GM23338 (cell line): ENCODE data around the gene KCNE1. TPM values are rescaled to one million over a fixed set of nuclear protein-coding genes. Genes with fewer than 3 reads are reported as not detected.

ENCODE experiments used
- ATAC-seq: fragments of 200-7000 bp; cut with Tn5 transposase; 3 replicates; pipeline ENCODE4 v1.9.1; 2020
- DNase-seq: peaks from one replicate; pipeline ENCODE4 v3.0.0-alpha.2; 2015; ENCODE audit warnings: low spot score
- H2AFZ ChIP-seq: fragments of 200-600 bp; sonication (generic); 2 replicates; pipeline ENCODE4 v1.8.0; 2016; ENCODE audit warnings: antibody characterized with exemption, mild to moderate bottlenecking, moderate library complexity
- H3F3A ChIP-seq: fragments of 200-600 bp; sonication (generic); replicated peaks from 2 replicates; pipeline ENCODE4 v1.8.0; 2017; ENCODE audit warnings: antibody characterized with exemption, mixed run types, low read depth
- H3K27ac ChIP-seq: fragments of 200-600 bp; sonication (generic); 2 replicates; pipeline ENCODE4 v1.6.1; 2016; ENCODE audit warnings: low read depth
- H3K27me3 ChIP-seq: fragments of 200-600 bp; sonication (generic); 2 replicates; pipeline ENCODE4 v1.8.0; 2016; ENCODE audit warnings: mild to moderate bottlenecking, mixed run types, moderate library complexity; ENCODE audit not compliant: insufficient read depth
- H3K36me3 ChIP-seq: fragments of 200-600 bp; sonication (generic); 2 replicates; pipeline ENCODE4 v1.8.0; 2016; ENCODE audit warnings: mild to moderate bottlenecking; ENCODE audit not compliant: insufficient read depth
- H3K4me1 ChIP-seq: fragments of 200-600 bp; sonication (generic); 2 replicates; pipeline ENCODE4 v1.8.0; 2016; ENCODE audit warnings: mild to moderate bottlenecking, moderate library complexity; ENCODE audit not compliant: insufficient read depth
- H3K4me2 ChIP-seq: fragments of 200-600 bp; sonication (generic); 2 replicates; pipeline ENCODE4 v1.7.1; 2017; ENCODE audit warnings: mixed run types
- H3K4me3 ChIP-seq: fragments of 200-600 bp; sonication (generic); 2 replicates; pipeline ENCODE4 v1.6.1; 2016; ENCODE audit warnings: mixed run types
- H3K79me2 ChIP-seq: fragments of 200-600 bp; sonication (generic); replicated peaks from 2 replicates; pipeline ENCODE4 v1.8.0; 2017; ENCODE audit warnings: mild to moderate bottlenecking; ENCODE audit not compliant: insufficient read depth
- H3K9me2 ChIP-seq: fragments of 200-600 bp; sonication (generic); 2 replicates; pipeline ENCODE4 v1.8.0; 2017; ENCODE audit not compliant: insufficient read depth
- H4K20me1 ChIP-seq: fragments of 200-600 bp; sonication (generic); replicated peaks from 2 replicates; pipeline ENCODE4 v1.8.0; 2017; ENCODE audit warnings: mild to moderate bottlenecking; ENCODE audit not compliant: insufficient read depth
- H3K27ac Mint-ChIP-seq: 2 replicates; pipeline ENCODE4 v1.8.0; 2020; ENCODE audit warnings: inconsistent platforms, mild to moderate bottlenecking, moderate library complexity, mixed read lengths
- H3K27me3 Mint-ChIP-seq: 3 replicates; pipeline ENCODE4 v1.8.0; 2022; ENCODE audit warnings: low read depth, mild to moderate bottlenecking, moderate library complexity, mixed read lengths, inconsistent platforms; ENCODE audit not compliant: insufficient read depth, poor library complexity
- H3K36me3 Mint-ChIP-seq: 3 replicates; pipeline ENCODE4 v1.8.0; 2021; ENCODE audit warnings: low read depth, mild to moderate bottlenecking, inconsistent platforms, moderate library complexity, mixed read lengths
- H3K4me1 Mint-ChIP-seq: 3 replicates; pipeline ENCODE4 v1.8.0; 2020; ENCODE audit warnings: mild to moderate bottlenecking, inconsistent platforms, mixed read lengths
- H3K4me3 Mint-ChIP-seq: 3 replicates; pipeline ENCODE4 v1.8.0; 2021; ENCODE audit warnings: moderate library complexity, mild to moderate bottlenecking, inconsistent platforms, mixed read lengths
- H3K9me3 Mint-ChIP-seq: 3 replicates; pipeline ENCODE4 v1.8.0; 2020; ENCODE audit warnings: moderate library complexity, mild to moderate bottlenecking, inconsistent platforms, mixed read lengths
- CTCF ChIP-seq, 2 experiments: fragments of 200-600 bp in 1 of 2; sonication (generic) in 1 of 2; conservative IDR thresholded peaks; 2 replicates each; pipeline versions ENCODE4 v1.5.1 to v1.6.1; 2016 to 2017; ENCODE audit warnings: antibody characterized with exemption in 2 of 2, low read depth in 2 of 2, mild to moderate bottlenecking in 2 of 2, moderate library complexity in 1 of 2
- JUNB ChIP-seq: IDR thresholded peaks from one replicate; pipeline ENCODE4 v1.6.1; 2016; ENCODE audit warnings: antibody characterized with exemption; ENCODE audit not compliant: unreplicated experiment
- NANOG ChIP-seq: IDR thresholded peaks from 2 replicates; pipeline ENCODE4 v1.6.1; 2016; ENCODE audit warnings: antibody characterized with exemption, borderline replicate concordance
- POLR2AphosphoS5 ChIP-seq: IDR thresholded peaks from 2 replicates; pipeline ENCODE4 v1.6.1; 2016; ENCODE audit warnings: antibody characterized with exemption, low read depth
- REST ChIP-seq: IDR thresholded peaks from one replicate; pipeline ENCODE4 v1.6.1; 2018; ENCODE audit warnings: antibody characterized with exemption; ENCODE audit not compliant: unreplicated experiment
- STAT1 ChIP-seq: IDR thresholded peaks from one replicate; pipeline ENCODE4 v1.6.1; 2016; ENCODE audit warnings: antibody characterized with exemption; ENCODE audit not compliant: unreplicated experiment
- ZNF114 ChIP-seq: fragments of 250-450 bp; sonication (Bioruptor Pico); IDR thresholded peaks from 2 replicates; pipeline ENCODE4 v1.5.0; 2020; ENCODE audit warnings: mild to moderate bottlenecking, moderate library complexity
- polyA plus RNA-seq: library from polyadenylated mRNA; unstranded; fragments of >200 nt; fragmentation: Nextera tagmentation; extraction: Ambion mirVana; gene quantifications from 2 replicates; pipeline ENCODE4 v1.2.1, GENCODE V29; 2016
- total RNA-seq: library from RNA; depleted of rRNA; stranded (reverse); fragments of >200 nt; shearing (Covaris generic); gene quantifications from 2 replicates; pipeline ENCODE4 v1.2.3, GENCODE V29; 2014
- TF ChIP-seq, protein P1 (sequence below): fragments of 250-450 bp; sonication (Bioruptor Pico); IDR thresholded peaks from 2 replicates; pipeline ENCODE4 v1.5.0; 2020; ENCODE audit warnings: mild to moderate bottlenecking, moderate library complexity

KCNE1 gene
- total and polyA plus RNA-seq, 2 experiments from 2014 or later, result 0.07 TPM; not detected in 1

- no peak for TF ChIP-seq JUNB
- Mint-ChIP-seq H3K4me1 (peaks cover 3% of the 10 kb centered on the region; the same call in 2 of the 3 replicates), H3K9me3 (no peaks in the 10 kb centered on the region), H3K36me3 (no peaks in the 10 kb centered on the region), H3K27ac (no peak overlapping the region), H3K4me3 (no peak overlapping the region), H3K27me3 (peaks cover 3% of the 10 kb centered on the region)
- no peak for ATAC-seq
- Histone ChIP-seq H3K79me2 (no peaks in the 10 kb centered on the region), H3K27me3 (no peaks in the 10 kb centered on the region), H3K27ac (no peak overlapping the region), H4K20me1 (no peaks in the 10 kb centered on the region), H2AFZ (no peak overlapping the region), H3K4me3 (no peak overlapping the region), H3F3A (no peaks in the 10 kb centered on the region), H3K36me3 (no peaks in the 10 kb centered on the region), H3K9me2 (no peaks in the 10 kb centered on the region; the same call in 1 of the 2 replicates), H3K4me2 (no peak overlapping the region), H3K4me1 (no peaks in the 10 kb centered on the region)
- DNase-seq, result no peak
Measured at GRCh38 chr21:34560609-34561008, 48.6 kb upstream of the KCNE1 start.

DNA sequence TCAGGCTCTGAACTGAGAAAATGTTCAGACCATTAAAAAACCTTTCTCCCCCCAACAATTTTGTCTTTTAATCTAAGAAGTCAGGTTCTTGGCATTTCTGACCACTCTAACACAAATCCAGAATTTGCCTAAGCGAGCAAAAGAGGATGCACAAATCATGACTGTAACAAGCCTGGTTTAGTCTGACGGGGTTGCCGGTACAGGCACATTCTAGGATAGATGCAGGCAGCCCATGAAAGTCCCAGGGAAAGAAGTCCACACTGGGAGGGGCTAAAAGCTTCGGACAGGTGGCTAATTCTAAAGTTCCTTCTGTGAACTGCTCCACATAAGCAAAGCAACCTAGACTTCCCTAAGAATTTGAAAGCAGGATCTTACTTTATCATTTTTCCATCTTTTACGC, 48.0 kb upstream of the KCNE1 start:
- Histone ChIP-seq H2AFZ (no peak overlapping the region), H3K27ac (no peak overlapping the region), H3K36me3 (no peaks in the 10 kb centered on the region), H3F3A (no peaks in the 10 kb centered on the region), H3K4me3 (no peak overlapping the region), H3K27me3 (no peaks in the 10 kb centered on the region), H4K20me1 (no peaks in the 10 kb centered on the region), H3K4me2 (no peak overlapping the region), H3K4me1 (no peaks in the 10 kb centered on the region), H3K9me2 (no peaks in the 10 kb centered on the region; the same call in 1 of the 2 replicates), H3K79me2 (no peaks in the 10 kb centered on the region)
- peaks cover 2% of the 10 kb centered on the region; the same call in 2 of the 3 replicates for H3K36me3 Mint-ChIP-seq
- peaks cover 4% of the 10 kb centered on the region for H3K9me3 Mint-ChIP-seq
- peaks cover 3% of the 10 kb centered on the region for H3K27me3 Mint-ChIP-seq
- DNase-seq (no peak), ATAC-seq (no peak)
- H3K27ac Mint-ChIP-seq, result no peak overlapping the region
- H3K4me1 Mint-ChIP-seq, result peaks cover 3% of the 10 kb centered on the region; the same call in 2 of the 3 replicates
- no peak overlapping the region for H3K4me3 Mint-ChIP-seq
- TF ChIP-seq JUNB (no peak), ZNF114 (CRISPR knock-in tag) (no peak), NANOG (no peak), POLR2AphosphoS5 (no peak), REST (no peak), STAT1 (no peak), CTCF (conservative IDR thresholded peaks at IDR 0.05; ENCODE audit: low read depth in 2 of 2) (no peak)
- TF ChIP-seq, protein P1, sequence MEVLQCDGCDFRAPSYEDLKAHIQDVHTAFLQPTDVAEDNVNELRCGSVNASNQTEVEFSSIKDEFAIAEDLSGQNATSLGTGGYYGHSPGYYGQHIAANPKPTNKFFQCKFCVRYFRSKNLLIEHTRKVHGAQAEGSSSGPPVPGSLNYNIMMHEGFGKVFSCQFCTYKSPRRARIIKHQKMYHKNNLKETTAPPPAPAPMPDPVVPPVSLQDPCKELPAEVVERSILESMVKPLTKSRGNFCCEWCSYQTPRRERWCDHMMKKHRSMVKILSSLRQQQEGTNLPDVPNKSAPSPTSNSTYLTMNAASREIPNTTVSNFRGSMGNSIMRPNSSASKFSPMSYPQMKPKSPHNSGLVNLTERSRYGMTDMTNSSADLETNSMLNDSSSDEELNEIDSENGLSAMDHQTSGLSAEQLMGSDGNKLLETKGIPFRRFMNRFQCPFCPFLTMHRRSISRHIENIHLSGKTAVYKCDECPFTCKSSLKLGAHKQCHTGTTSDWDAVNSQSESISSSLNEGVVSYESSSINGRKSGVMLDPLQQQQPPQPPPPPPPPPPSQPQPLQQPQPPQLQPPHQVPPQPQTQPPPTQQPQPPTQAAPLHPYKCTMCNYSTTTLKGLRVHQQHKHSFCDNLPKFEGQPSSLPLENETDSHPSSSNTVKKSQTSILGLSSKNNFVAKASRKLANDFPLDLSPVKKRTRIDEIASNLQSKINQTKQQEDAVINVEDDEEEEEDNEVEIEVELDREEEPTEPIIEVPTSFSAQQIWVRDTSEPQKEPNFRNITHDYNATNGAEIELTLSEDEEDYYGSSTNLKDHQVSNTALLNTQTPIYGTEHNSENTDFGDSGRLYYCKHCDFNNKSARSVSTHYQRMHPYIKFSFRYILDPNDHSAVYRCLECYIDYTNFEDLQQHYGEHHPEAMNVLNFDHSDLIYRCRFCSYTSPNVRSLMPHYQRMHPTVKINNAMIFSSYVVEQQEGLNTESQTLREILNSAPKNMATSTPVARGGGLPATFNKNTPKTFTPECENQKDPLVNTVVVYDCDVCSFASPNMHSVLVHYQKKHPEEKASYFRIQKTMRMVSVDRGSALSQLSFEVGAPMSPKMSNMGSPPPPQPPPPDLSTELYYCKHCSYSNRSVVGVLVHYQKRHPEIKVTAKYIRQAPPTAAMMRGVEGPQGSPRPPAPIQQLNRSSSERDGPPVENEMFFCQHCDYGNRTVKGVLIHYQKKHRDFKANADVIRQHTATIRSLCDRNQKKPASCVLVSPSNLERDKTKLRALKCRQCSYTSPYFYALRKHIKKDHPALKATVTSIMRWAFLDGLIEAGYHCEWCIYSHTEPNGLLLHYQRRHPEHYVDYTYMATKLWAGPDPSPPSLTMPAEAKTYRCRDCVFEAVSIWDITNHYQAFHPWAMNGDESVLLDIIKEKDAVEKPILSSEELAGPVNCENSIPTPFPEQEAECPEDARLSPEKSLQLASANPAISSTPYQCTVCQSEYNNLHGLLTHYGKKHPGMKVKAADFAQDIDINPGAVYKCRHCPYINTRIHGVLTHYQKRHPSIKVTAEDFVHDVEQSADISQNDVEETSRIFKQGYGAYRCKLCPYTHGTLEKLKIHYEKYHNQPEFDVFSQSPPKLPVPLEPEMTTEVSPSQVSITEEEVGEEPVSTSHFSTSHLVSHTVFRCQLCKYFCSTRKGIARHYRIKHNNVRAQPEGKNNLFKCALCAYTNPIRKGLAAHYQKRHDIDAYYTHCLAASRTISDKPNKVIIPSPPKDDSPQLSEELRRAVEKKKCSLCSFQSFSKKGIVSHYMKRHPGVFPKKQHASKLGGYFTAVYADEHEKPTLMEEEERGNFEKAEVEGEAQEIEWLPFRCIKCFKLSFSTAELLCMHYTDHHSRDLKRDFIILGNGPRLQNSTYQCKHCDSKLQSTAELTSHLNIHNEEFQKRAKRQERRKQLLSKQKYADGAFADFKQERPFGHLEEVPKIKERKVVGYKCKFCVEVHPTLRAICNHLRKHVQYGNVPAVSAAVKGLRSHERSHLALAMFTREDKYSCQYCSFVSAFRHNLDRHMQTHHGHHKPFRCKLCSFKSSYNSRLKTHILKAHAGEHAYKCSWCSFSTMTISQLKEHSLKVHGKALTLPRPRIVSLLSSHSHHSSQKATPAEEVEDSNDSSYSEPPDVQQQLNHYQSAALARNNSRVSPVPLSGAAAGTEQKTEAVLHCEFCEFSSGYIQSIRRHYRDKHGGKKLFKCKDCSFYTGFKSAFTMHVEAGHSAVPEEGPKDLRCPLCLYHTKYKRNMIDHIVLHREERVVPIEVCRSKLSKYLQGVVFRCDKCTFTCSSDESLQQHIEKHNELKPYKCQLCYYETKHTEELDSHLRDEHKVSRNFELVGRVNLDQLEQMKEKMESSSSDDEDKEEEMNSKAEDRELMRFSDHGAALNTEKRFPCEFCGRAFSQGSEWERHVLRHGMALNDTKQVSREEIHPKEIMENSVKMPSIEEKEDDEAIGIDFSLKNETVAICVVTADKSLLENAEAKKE, result no peak
